ENCODE results near the gene AACS. TPM values are rescaled to one million over a fixed set of nuclear protein-coding genes. Genes with fewer than 3 reads are reported as not detected.
A peak's percentile ranks its signal among the peaks of the same experiment; 100 is the strongest.

Gene AACS
- total RNA-seq, 1 experiment from 2014 or later = 31.3 TPM

DNA sequence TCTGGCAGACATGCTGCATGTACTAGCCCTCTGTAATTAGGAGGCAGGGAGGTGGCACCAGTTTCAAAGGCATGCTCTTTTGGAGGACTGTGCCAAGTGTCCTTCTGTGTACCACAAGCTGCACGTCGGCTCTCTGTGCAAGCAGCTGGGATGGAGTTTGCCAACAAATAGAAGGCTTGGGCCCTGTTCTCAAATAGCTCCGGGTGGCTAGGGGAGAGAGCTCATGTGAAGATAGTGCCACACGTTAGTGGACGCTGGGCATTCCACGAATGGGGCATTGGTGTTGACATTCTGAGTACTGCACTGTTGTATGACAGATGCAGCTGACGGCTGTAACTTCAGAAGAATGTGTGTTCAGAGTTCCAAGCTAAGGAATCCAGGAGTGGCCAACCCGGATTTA, 4.4 kb downstream of the AACS start:
- no TSS peak for BruUV-seq (replicated peaks)
- Mint-ChIP-seq H3K4me1 (ENCODE audit: low read depth, unreplicated experiment) (peaks cover 7% of the 10 kb centered on the region), H3K4me3 (ENCODE audit: unreplicated experiment) (no peak overlapping the region), H3K36me3 (ENCODE audit: insufficient read depth, unreplicated experiment) (peaks cover 11% of the 10 kb centered on the region), H3K9me3 (ENCODE audit: unreplicated experiment) (no peaks in the 10 kb centered on the region), H3K27ac (ENCODE audit: unreplicated experiment) (no peak overlapping the region), H3K27me3 (ENCODE audit: insufficient read depth, unreplicated experiment) (no peaks in the 10 kb centered on the region)
- DNase-seq = no peak
- no peaks in the 10 kb centered on the region for H3K9me3 ChIP-seq
- no peak overlapping the region for H3K4me3 ChIP-seq (ENCODE audit: low read depth, low read length)
- CTCF ChIA-PET = interaction anchor here (1.8 kb wide), 1 partner anchor 30 kb away, joined by 6 read pairs; no protein-coding TSS in a partner anchor
- TF ChIP-seq CTCF (IDR thresholded peaks at IDR 0.05; ENCODE audit: insufficient read depth in 1 of 2, low read depth in 1 of 2, low read length in 1 of 2, severe bottlenecking in 1 of 2, unreplicated experiment in 1 of 2) = no peak
- intact Hi-C loops (cut with micrococcal nuclease; ENCODE audit: unreplicated experiment) = no loop called here
- peaks cover 1% of the 10 kb centered on the region; the same call in 1 of the 2 replicates for H3K36me3 ChIP-seq (ENCODE audit: control insufficient read depth, insufficient read depth, low read length)
- no peaks in the 10 kb centered on the region for H3K27me3 ChIP-seq (replicated peaks; ENCODE audit: control insufficient read depth, insufficient read depth, low read length)
- no peaks in the 10 kb centered on the region for H3K4me1 ChIP-seq
- POLR2A ChIA-PET = no interaction called here

DNA sequence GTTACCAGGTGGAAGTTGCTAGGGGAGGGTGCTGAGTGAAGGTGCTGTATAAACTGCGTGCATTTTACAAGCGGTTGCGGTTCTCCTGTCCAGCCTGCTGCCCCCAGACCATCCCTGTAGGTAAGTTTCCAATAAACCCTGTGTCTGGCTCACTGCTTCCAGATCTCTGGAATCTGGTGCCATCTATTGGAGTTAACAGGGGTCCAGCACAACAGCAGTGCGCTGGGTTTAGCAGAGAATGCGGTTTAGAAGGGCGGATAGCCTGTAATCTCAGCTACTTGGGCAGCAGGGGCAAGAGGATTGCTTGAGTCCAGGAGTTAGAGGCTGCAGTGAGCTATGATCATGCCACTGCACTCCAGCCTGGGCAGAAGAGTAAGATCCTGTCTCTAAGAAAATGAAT, 4.9 kb downstream of the AACS start:
- Mint-ChIP-seq H3K9me3 (ENCODE audit: unreplicated experiment) (no peaks in the 10 kb centered on the region), H3K27me3 (ENCODE audit: insufficient read depth, unreplicated experiment) (no peaks in the 10 kb centered on the region), H3K4me3 (ENCODE audit: unreplicated experiment) (no peak overlapping the region), H3K4me1 (ENCODE audit: low read depth, unreplicated experiment) (peaks cover 7% of the 10 kb centered on the region), H3K36me3 (ENCODE audit: insufficient read depth, unreplicated experiment) (peaks cover 11% of the 10 kb centered on the region), H3K27ac (ENCODE audit: unreplicated experiment) (no peak overlapping the region)
- ChIA-PET POLR2A (no interaction called here), CTCF (interaction anchor here (0.5 to 1.8 kb wide), 2 partner anchors 23 to 31 kb away, joined by 3 to 6 read pairs; no protein-coding TSS in a partner anchor)
- H3K9me3 ChIP-seq = no peaks in the 10 kb centered on the region
- no peaks in the 10 kb centered on the region for H3K27me3 ChIP-seq (replicated peaks; ENCODE audit: control insufficient read depth, insufficient read depth, low read length)
- H3K4me1 ChIP-seq = no peaks in the 10 kb centered on the region
- no peak overlapping the region for H3K4me3 ChIP-seq (ENCODE audit: low read depth, low read length)
- TF ChIP-seq CTCF (IDR thresholded peaks at IDR 0.05; ENCODE audit: insufficient read depth in 1 of 2, low read depth in 1 of 2, low read length in 1 of 2, severe bottlenecking in 1 of 2, unreplicated experiment in 1 of 2) = peak in 1 of 2 experiments; percentile 18
- H3K36me3 ChIP-seq (ENCODE audit: control insufficient read depth, insufficient read depth, low read length) = peaks cover 1% of the 10 kb centered on the region; the same call in 1 of the 2 replicates
- intact Hi-C loops (cut with micrococcal nuclease; ENCODE audit: unreplicated experiment) = no loop called here
- no TSS peak for BruUV-seq (replicated peaks)
- no peak for DNase-seq

- no peak for TF ChIP-seq CTCF (IDR thresholded peaks at IDR 0.05; ENCODE audit: insufficient read depth in 1 of 2, low read depth in 1 of 2, low read length in 1 of 2, severe bottlenecking in 1 of 2, unreplicated experiment in 1 of 2)
- DNase-seq = no peak
- CTCF ChIA-PET = interaction anchor here (0.5 to 1.8 kb wide), 2 partner anchors 24 to 32 kb away, joined by 3 to 6 read pairs; no protein-coding TSS in a partner anchor
Observed at GRCh38 chr12:125070661-125071390, 5.6 kb downstream of the AACS start.

More at GRCh38 chr12:125070661-125071390, 5.6 kb downstream of the AACS start:
- Mint-ChIP-seq H3K4me3 (ENCODE audit: unreplicated experiment) (no peak overlapping the region), H3K27me3 (ENCODE audit: insufficient read depth, unreplicated experiment) (no peaks in the 10 kb centered on the region), H3K4me1 (ENCODE audit: low read depth, unreplicated experiment) (peaks cover 7% of the 10 kb centered on the region), H3K36me3 (ENCODE audit: insufficient read depth, unreplicated experiment) (peaks cover 11% of the 10 kb centered on the region), H3K9me3 (ENCODE audit: unreplicated experiment) (no peaks in the 10 kb centered on the region), H3K27ac (ENCODE audit: unreplicated experiment) (no peak overlapping the region)
- intact Hi-C loops (cut with micrococcal nuclease; ENCODE audit: unreplicated experiment) = no loop called here
- POLR2A ChIA-PET = no interaction called here
- no peak overlapping the region for H3K4me3 ChIP-seq (ENCODE audit: low read depth, low read length)
- no peaks in the 10 kb centered on the region for H3K4me1 ChIP-seq
- H3K27me3 ChIP-seq (replicated peaks; ENCODE audit: control insufficient read depth, insufficient read depth, low read length) = no peaks in the 10 kb centered on the region
- no peaks in the 10 kb centered on the region for H3K9me3 ChIP-seq
- H3K36me3 ChIP-seq (ENCODE audit: control insufficient read depth, insufficient read depth, low read length) = peaks cover 1% of the 10 kb centered on the region; the same call in 1 of the 2 replicates
- no TSS peak for BruUV-seq (replicated peaks)
